ENCODE data around the gene CCDC43.

DNA sequence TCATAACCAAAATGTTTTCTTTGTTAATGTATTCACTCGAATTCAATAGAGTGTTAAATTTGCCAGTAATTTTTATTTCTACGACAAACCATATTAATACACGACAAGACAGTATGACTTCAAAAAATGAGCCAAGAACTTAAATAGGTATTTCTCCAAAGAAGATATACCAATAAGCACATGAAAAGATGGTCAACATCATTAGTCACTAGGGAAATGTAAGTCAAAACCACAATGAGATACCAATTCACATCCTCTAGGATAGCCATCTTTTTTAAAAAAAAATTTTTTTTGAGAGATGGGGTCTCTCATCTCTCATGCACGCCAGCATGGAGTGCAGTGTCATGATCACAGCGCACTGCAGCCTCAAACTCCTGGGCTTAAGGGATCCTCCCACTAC lies 38.3 kb downstream of the CCDC43 start:
- TF ChIP-seq, protein P1, sequence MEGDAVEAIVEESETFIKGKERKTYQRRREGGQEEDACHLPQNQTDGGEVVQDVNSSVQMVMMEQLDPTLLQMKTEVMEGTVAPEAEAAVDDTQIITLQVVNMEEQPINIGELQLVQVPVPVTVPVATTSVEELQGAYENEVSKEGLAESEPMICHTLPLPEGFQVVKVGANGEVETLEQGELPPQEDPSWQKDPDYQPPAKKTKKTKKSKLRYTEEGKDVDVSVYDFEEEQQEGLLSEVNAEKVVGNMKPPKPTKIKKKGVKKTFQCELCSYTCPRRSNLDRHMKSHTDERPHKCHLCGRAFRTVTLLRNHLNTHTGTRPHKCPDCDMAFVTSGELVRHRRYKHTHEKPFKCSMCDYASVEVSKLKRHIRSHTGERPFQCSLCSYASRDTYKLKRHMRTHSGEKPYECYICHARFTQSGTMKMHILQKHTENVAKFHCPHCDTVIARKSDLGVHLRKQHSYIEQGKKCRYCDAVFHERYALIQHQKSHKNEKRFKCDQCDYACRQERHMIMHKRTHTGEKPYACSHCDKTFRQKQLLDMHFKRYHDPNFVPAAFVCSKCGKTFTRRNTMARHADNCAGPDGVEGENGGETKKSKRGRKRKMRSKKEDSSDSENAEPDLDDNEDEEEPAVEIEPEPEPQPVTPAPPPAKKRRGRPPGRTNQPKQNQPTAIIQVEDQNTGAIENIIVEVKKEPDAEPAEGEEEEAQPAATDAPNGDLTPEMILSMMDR (IDR thresholded peaks at IDR 0.05), result no peak
- no peak for TF ChIP-seq POLR2A (IDR thresholded peaks at IDR 0.05)

Measured in uterus (tissue), 2 donors.